ENCODE data around the gene NPRL2. TPM values are rescaled to one million over a fixed set of nuclear protein-coding genes. Genes with fewer than 3 reads are reported as not detected.

NPRL2 gene
- total and polyA plus RNA-seq, 2 experiments from 2014 or later, result 22.3 to 27.7 TPM

- no peak overlapping the region for H3K4me3 Mint-ChIP-seq
- Histone ChIP-seq H2AFZ (no peak overlapping the region), H3K9me2 (ENCODE audit: insufficient read depth) (no peaks in the 10 kb centered on the region), H3K27ac (ENCODE audit: low read depth) (no peak overlapping the region), H3K27me3 (ENCODE audit: insufficient read depth) (no peaks in the 10 kb centered on the region), H3K4me2 (no peak overlapping the region), H3K4me3 (no peak overlapping the region), H4K20me1 (replicated peaks; ENCODE audit: insufficient read depth) (peaks cover 5% of the 10 kb centered on the region; the same call in 1 of the 2 replicates), H3F3A (replicated peaks; ENCODE audit: low read depth) (peaks cover 14% of the 10 kb centered on the region; the same call in 1 of the 2 replicates), H3K36me3 (ENCODE audit: insufficient read depth) (peaks cover 8% of the 10 kb centered on the region), H3K4me1 (ENCODE audit: insufficient read depth) (peaks cover 6% of the 10 kb centered on the region; the same call in 1 of the 2 replicates), H3K79me2 (replicated peaks; ENCODE audit: insufficient read depth) (peaks cover 26% of the 10 kb centered on the region)
- H3K9me3 Mint-ChIP-seq, result peaks cover 14% of the 10 kb centered on the region
- peaks cover 5% of the 10 kb centered on the region for H3K27me3 Mint-ChIP-seq (ENCODE audit: insufficient read depth, low read depth, poor library complexity)
- H3K36me3 Mint-ChIP-seq (ENCODE audit: low read depth), result peaks cover 65% of the 10 kb centered on the region
- TF ChIP-seq POLR2AphosphoS5 (IDR thresholded peaks at IDR 0.05; ENCODE audit: low read depth) (no peak), STAT1 (IDR thresholded peaks at IDR 0.05; ENCODE audit: unreplicated experiment) (no peak), NANOG (IDR thresholded peaks at IDR 0.05; ENCODE audit: borderline replicate concordance) (no peak), ZNF114 (CRISPR knock-in tag; IDR thresholded peaks at IDR 0.05) (no peak), EZH2phosphoT487 (IDR thresholded peaks at IDR 0.05; ENCODE audit: unreplicated experiment) (no peak), EZH2 (IDR thresholded peaks at IDR 0.05; ENCODE audit: low read depth, unreplicated experiment) (no peak), REST (IDR thresholded peaks at IDR 0.05; ENCODE audit: unreplicated experiment) (no peak), JUNB (IDR thresholded peaks at IDR 0.05; ENCODE audit: unreplicated experiment) (no peak), ZNF331 (CRISPR knock-in tag; IDR thresholded peaks at IDR 0.05; ENCODE audit: low read depth) (no peak)
- TF ChIP-seq, protein P1, sequence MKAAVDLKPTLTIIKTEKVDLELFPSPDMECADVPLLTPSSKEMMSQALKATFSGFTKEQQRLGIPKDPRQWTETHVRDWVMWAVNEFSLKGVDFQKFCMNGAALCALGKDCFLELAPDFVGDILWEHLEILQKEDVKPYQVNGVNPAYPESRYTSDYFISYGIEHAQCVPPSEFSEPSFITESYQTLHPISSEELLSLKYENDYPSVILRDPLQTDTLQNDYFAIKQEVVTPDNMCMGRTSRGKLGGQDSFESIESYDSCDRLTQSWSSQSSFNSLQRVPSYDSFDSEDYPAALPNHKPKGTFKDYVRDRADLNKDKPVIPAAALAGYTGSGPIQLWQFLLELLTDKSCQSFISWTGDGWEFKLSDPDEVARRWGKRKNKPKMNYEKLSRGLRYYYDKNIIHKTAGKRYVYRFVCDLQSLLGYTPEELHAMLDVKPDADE (IDR thresholded peaks at IDR 0.05), result no peak
- peaks cover 20% of the 10 kb centered on the region for H3K4me1 Mint-ChIP-seq
- no peak overlapping the region for H3K27ac Mint-ChIP-seq
- DNase-seq (ENCODE audit: low spot score) (no peak), ATAC-seq (no peak)
Observed at GRCh38 chr3:50317300-50317699, 33.3 kb downstream of the NPRL2 start.

DNA sequence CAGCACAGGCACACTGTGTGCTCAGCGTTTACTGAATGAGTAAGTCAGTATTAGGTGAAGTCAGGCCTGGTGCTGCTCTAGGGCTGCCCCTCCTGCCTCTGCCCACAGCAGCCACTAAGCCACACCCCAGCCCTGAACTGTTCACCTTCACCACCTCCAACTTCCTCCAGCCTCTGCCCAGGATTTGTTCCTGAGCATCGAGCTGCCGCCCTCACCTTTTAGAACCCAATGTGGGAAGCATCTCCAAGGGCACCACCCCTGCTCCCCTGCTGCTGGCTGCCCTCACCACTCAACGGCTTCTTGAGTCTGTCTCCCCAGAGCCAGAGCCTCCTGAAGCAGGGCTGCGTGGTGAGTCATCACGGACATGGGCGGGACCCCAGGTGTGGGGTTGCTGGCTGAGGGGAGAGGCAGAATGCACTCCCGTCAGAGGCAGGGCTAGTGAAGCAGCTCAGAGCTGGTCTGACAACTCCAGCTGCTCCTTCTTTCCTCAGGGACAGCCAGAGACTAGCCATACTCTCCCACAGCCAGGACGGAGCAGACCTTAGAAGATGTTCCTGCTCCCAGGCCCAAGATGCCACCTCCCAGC is 33.8 kb downstream of the NPRL2 start:
- Mint-ChIP-seq H3K27me3 (ENCODE audit: insufficient read depth, low read depth, poor library complexity) (peaks cover 5% of the 10 kb centered on the region), H3K27ac (no peak overlapping the region; the same call in 1 of the 2 replicates), H3K4me1 (peaks cover 20% of the 10 kb centered on the region), H3K4me3 (no peak overlapping the region), H3K9me3 (peaks cover 16% of the 10 kb centered on the region), H3K36me3 (ENCODE audit: low read depth) (peaks cover 65% of the 10 kb centered on the region)
- Histone ChIP-seq H4K20me1 (replicated peaks; ENCODE audit: insufficient read depth) (peaks cover 5% of the 10 kb centered on the region; the same call in 1 of the 2 replicates), H3K4me2 (no peak overlapping the region), H2AFZ (no peak overlapping the region), H3K9me2 (ENCODE audit: insufficient read depth) (no peaks in the 10 kb centered on the region), H3K36me3 (ENCODE audit: insufficient read depth) (peaks cover 8% of the 10 kb centered on the region), H3K4me3 (no peak overlapping the region), H3K4me1 (ENCODE audit: insufficient read depth) (peaks cover 6% of the 10 kb centered on the region; the same call in 1 of the 2 replicates), H3F3A (replicated peaks; ENCODE audit: low read depth) (peaks cover 10% of the 10 kb centered on the region; the same call in 1 of the 2 replicates), H3K27ac (ENCODE audit: low read depth) (no peak overlapping the region), H3K27me3 (ENCODE audit: insufficient read depth) (no peaks in the 10 kb centered on the region), H3K79me2 (replicated peaks; ENCODE audit: insufficient read depth) (peaks cover 26% of the 10 kb centered on the region)
- ATAC-seq, result no peak
- DNase-seq (ENCODE audit: low spot score), result no peak
- TF ChIP-seq CREB1 (CRISPR knock-in tag; IDR thresholded peaks at IDR 0.05; ENCODE audit: low read depth) (no peak), ZNF462 (CRISPR knock-in tag; IDR thresholded peaks at IDR 0.05) (no peak), POLR2AphosphoS5 (IDR thresholded peaks at IDR 0.05; ENCODE audit: low read depth) (no peak)
